ENCODE measurements around the gene ARHGAP6.

ARHGAP6 gene

GRCh38 chrX:11261260-11261659 is 404.5 kb downstream of the ARHGAP6 start:
- no peak for TF ChIP-seq CTCF (conservative IDR thresholded peaks at IDR 0.05; ENCODE audit: low read depth)
- ChIA-PET CTCF (no interaction called here), POLR2A (ENCODE audit: low non-redundant PET) (no interaction called here)
- DNase-seq (ENCODE audit: low spot score), result peak; percentile 15
- H3K27ac ChIP-seq, result no peak overlapping the region

- no peak overlapping the region for H3K27ac ChIP-seq
- TF ChIP-seq CTCF (conservative IDR thresholded peaks at IDR 0.05; ENCODE audit: low read depth), result no peak
- ChIA-PET POLR2A (ENCODE audit: low non-redundant PET) (no interaction called here), CTCF (no interaction called here)
- no peak for DNase-seq (ENCODE audit: low spot score)
Measured at GRCh38 chrX:11259437-11259836, 406.3 kb downstream of the ARHGAP6 start.

- POLR2A ChIA-PET (ENCODE audit: low non-redundant PET), result no interaction called here
- CTCF ChIA-PET, result interaction anchor here (0.7 kb wide), 1 partner anchor 113 kb away, joined by 3 read pairs; no protein-coding TSS in a partner anchor
- no peak overlapping the region for H3K27ac ChIP-seq
- no peak for DNase-seq (ENCODE audit: low spot score)
- TF ChIP-seq CTCF (conservative IDR thresholded peaks at IDR 0.05; ENCODE audit: low read depth), result no peak
Measured at GRCh38 chrX:11257711-11258110, 408.0 kb downstream of the ARHGAP6 start.

- ChIA-PET POLR2A (ENCODE audit: low non-redundant PET) (no interaction called here), CTCF (no interaction called here)
Measured at GRCh38 chrX:11257290-11257689, 408.4 kb downstream of the ARHGAP6 start.

GRCh38 chrX:11254417-11255109 is 411.2 kb downstream of the ARHGAP6 start:
- DNase-seq (ENCODE audit: low spot score), result no peak
- no peak overlapping the region for H3K27ac ChIP-seq
- ChIA-PET CTCF (interaction anchor here (0.5 kb wide), 1 partner anchor 128 kb away, joined by 3 read pairs; no protein-coding TSS in a partner anchor), POLR2A (ENCODE audit: low non-redundant PET) (no interaction called here)
- TF ChIP-seq CTCF (conservative IDR thresholded peaks at IDR 0.05; ENCODE audit: low read depth), result no peak

More at GRCh38 chrX:11257290-11257689, 408.4 kb downstream of the ARHGAP6 start:
- DNase-seq (ENCODE audit: low spot score), result no peak
- no peak for TF ChIP-seq CTCF (conservative IDR thresholded peaks at IDR 0.05; ENCODE audit: low read depth)
- no peak overlapping the region for H3K27ac ChIP-seq

- ChIA-PET POLR2A (ENCODE audit: low non-redundant PET) (no interaction called here), CTCF (no interaction called here)
Measured at GRCh38 chrX:11244636-11245035, 421.1 kb downstream of the ARHGAP6 start.

More at GRCh38 chrX:11244636-11245035, 421.1 kb downstream of the ARHGAP6 start:
- H3K27ac ChIP-seq, result no peak overlapping the region
- no peak for TF ChIP-seq CTCF (conservative IDR thresholded peaks at IDR 0.05; ENCODE audit: low read depth)
- peak; percentile 15 for DNase-seq (ENCODE audit: low spot score)
